Epithelial cell of esophagus (primary cell): Measurements from ENCODE around the gene ARHGAP25.
A peak's percentile ranks its signal among the peaks of the same experiment; 100 is the strongest.
"Not testable (repeated sequence)": the region's sequence is repeated elsewhere in the genome, so short reads cannot be mapped to it uniquely, and the experiment has no call there.

Experiments used
- DNase-seq: peaks from one replicate; pipeline ENCODE4 v3.0.0; 2010; ENCODE audit warnings: low read depth
- H3K4me3 ChIP-seq: 2 replicates; pipeline ENCODE4 v1.5.1; 2011; ENCODE audit warnings: mild to moderate bottlenecking, low read length, control low read depth
- CTCF ChIP-seq: IDR thresholded peaks from 2 replicates; pipeline ENCODE4 v1.5.1; 2011; ENCODE audit warnings: low read depth, mild to moderate bottlenecking, low read length, control low read depth, inconsistent platforms; ENCODE audit not compliant: insufficient read depth; ENCODE audit errors: missing control alignments

ARHGAP25 gene

GRCh38 chr2:68800027-68800401 lies 65.4 kb downstream of the ARHGAP25 start:
- TF ChIP-seq CTCF, result no peak

GRCh38 chr2:68800517-68800916 lies 65.9 kb downstream of the ARHGAP25 start:
- TF ChIP-seq CTCF, result no peak
- H3K4me3 ChIP-seq, result no peak overlapping the region
- DNase-seq, result no peak

More at GRCh38 chr2:68800027-68800401, 65.4 kb downstream of the ARHGAP25 start:
- no peak for DNase-seq
- H3K4me3 ChIP-seq, result no peak overlapping the region

- DNase-seq, H3K4me3 ChIP-seq: not testable (repeated sequence)
Measured at GRCh38 chr2:68802161-68802560, 67.5 kb downstream of the ARHGAP25 start.

GRCh38 chr2:68805025-68805424 lies 70.4 kb downstream of the ARHGAP25 start:
- no peak overlapping the region for H3K4me3 ChIP-seq
- TF ChIP-seq CTCF, result no peak
- DNase-seq, result no peak

GRCh38 chr2:68806511-68807109 lies 72.0 kb downstream of the ARHGAP25 start:
- TF ChIP-seq CTCF, result no peak
- no peak overlapping the region for H3K4me3 ChIP-seq
- DNase-seq, result peak; percentile 78

GRCh38 chr2:68807821-68808266 lies 73.2 kb downstream of the ARHGAP25 start:
- TF ChIP-seq CTCF, result no peak
- peak; percentile 97 for DNase-seq
- no peak overlapping the region for H3K4me3 ChIP-seq

GRCh38 chr2:68809324-68810240 lies 75.0 kb downstream of the ARHGAP25 start:
- no peak overlapping the region for H3K4me3 ChIP-seq
- peak; percentile 95 for DNase-seq
- no peak for TF ChIP-seq CTCF
